PC-9 (cell line): ENCODE measurements around the gene PRMT9. TPM values are rescaled to one million over a fixed set of nuclear protein-coding genes. Genes with fewer than 3 reads are reported as not detected.

Experiments used
- BruUV-seq: library from RNA; stranded (reverse); fragments of 400-500 nt; replicated peaks from 2 replicates; lab custom pipeline; 2021; lab: Mats Ljungman, UMichigan
- CTCF ChIA-PET: fragments of 300-600 bp; sonication (Branson Sonifier 250); formaldehyde crosslinking; loops from one replicate; lab custom pipeline; 2022; ENCODE audit warnings: antibody characterized with exemption; lab: Charles Lee
- POLR2A ChIA-PET: fragments of 300-600 bp; sonication (Branson Sonifier 250); formaldehyde crosslinking; loops from one replicate; lab custom pipeline; 2022; ENCODE audit warnings: antibody characterized with exemption; ENCODE audit not compliant: unreplicated experiment; lab: Charles Lee
- DNase-seq, 2 experiments: peaks; one replicate each; pipeline versions ENCODE4 v3.0.0 to v3.0.0-alpha.2; 2015 to 2022; ENCODE audit warnings: mixed read lengths in 1 of 2
- H2AFZ ChIP-seq: fragments of 200-600 bp; sonication (generic); 2 replicates; pipeline ENCODE4 v1.8.1; 2017; ENCODE audit warnings: antibody characterized with exemption
- H3F3A ChIP-seq: fragments of 200-600 bp; sonication (generic); 2 replicates; pipeline ENCODE4 v1.8.1; 2017; ENCODE audit warnings: antibody characterized with exemption, mild to moderate bottlenecking, low read depth; ENCODE audit not compliant: insufficient read depth
- H3K27ac ChIP-seq: fragments of 200-600 bp; sonication (generic); 2 replicates; pipeline ENCODE4 v1.6.1; 2016; ENCODE audit warnings: mixed run types
- H3K27me3 ChIP-seq: fragments of 200-600 bp; sonication (generic); 2 replicates; pipeline ENCODE4 v1.6.1; 2016; ENCODE audit warnings: low read depth, mixed run types; ENCODE audit not compliant: insufficient read depth
- H3K36me3 ChIP-seq: fragments of 200-600 bp; sonication (generic); 2 replicates; pipeline ENCODE4 v1.6.1; 2016; ENCODE audit warnings: low read depth, mixed run types
- H3K4me1 ChIP-seq: fragments of 200-600 bp; sonication (generic); replicated peaks from 2 replicates; pipeline ENCODE4 v1.6.1; 2016; ENCODE audit warnings: mixed run types; ENCODE audit not compliant: insufficient read depth
- H3K4me2 ChIP-seq: fragments of 200-600 bp; sonication (generic); 2 replicates; pipeline ENCODE4 v1.6.1; 2017; ENCODE audit warnings: mixed run types
- H3K4me3 ChIP-seq: fragments of 200-600 bp; sonication (generic); 2 replicates; pipeline ENCODE4 v1.6.1; 2016; ENCODE audit warnings: mixed run types
- H3K79me2 ChIP-seq: fragments of 200-600 bp; sonication (generic); 2 replicates; pipeline ENCODE4 v1.6.1; 2017; ENCODE audit warnings: low read depth, mixed run types
- H3K9me2 ChIP-seq: fragments of 200-600 bp; sonication (generic); 2 replicates; pipeline ENCODE4 v1.8.1; 2017; ENCODE audit warnings: mild to moderate bottlenecking; ENCODE audit not compliant: insufficient read depth
- H3K9me3 ChIP-seq: fragments of 200-600 bp; sonication (generic); 2 replicates; pipeline ENCODE4 v1.8.1; 2016; ENCODE audit warnings: low read depth; ENCODE audit not compliant: insufficient read depth
- H4K20me1 ChIP-seq: fragments of 200-600 bp; sonication (generic); 2 replicates; pipeline ENCODE4 v1.8.1; 2017; ENCODE audit not compliant: insufficient read depth
- CTCF ChIP-seq: fragments of 200-600 bp; sonication (generic); conservative IDR thresholded peaks from 2 replicates; pipeline ENCODE4 v1.6.1; 2017; ENCODE audit warnings: mixed run types, antibody characterized with exemption, mild to moderate bottlenecking, moderate library complexity
- EZH2 ChIP-seq: fragments of 200-600 bp; sonication (generic); IDR thresholded peaks from 2 replicates; pipeline ENCODE4 v1.8.0; 2017; ENCODE audit warnings: antibody characterized with exemption, low read depth
- intact Hi-C: fragments of 100-400 bp; cut with micrococcal nuclease; formaldehyde crosslinking; loops from one replicate; pipeline ENCODE4 v1.10.0; 2022; ENCODE audit not compliant: unreplicated experiment
- total RNA-seq: library from RNA; stranded (reverse); gene quantifications from 2 replicates; pipeline ENCODE4 v1.2.3, GENCODE V29; 2021

PRMT9 gene
- total RNA-seq, 1 experiment from 2014 or later = 9.0 TPM

- Histone ChIP-seq H3K9me3 (no peaks in the 10 kb centered on the region), H4K20me1 (no peaks in the 10 kb centered on the region), H3K27ac (no peak overlapping the region), H3K4me2 (no peak overlapping the region), H3F3A (no peaks in the 10 kb centered on the region), H3K79me2 (0 out of 2 replicates have a peak, but pooled peaks cover 4% of the 10 kb centered on the region), H2AFZ (no peak overlapping the region), H3K27me3 (no peaks in the 10 kb centered on the region), H3K4me3 (no peak overlapping the region), H3K4me1 (no peaks in the 10 kb centered on the region), H3K9me2 (no peaks in the 10 kb centered on the region), H3K36me3 (no peaks in the 10 kb centered on the region)
- no peak for DNase-seq
- no TSS peak for BruUV-seq
- TF ChIP-seq CTCF = no peak
- TF ChIP-seq EZH2 = no peak
- intact Hi-C loops = no loop called here
- ChIA-PET POLR2A (interaction anchor here (0.5 to 0.7 kb wide), 2 partner anchors 28 to 116 kb away, joined by 6 to 7 read pairs; partner anchors contain the start of gene TMEM184C), CTCF (no interaction called here)
Observed at GRCh38 chr4:147645099-147645498, 38.9 kb downstream of the PRMT9 start.

- no peaks in the 10 kb centered on the region for H3K4me1 ChIP-seq
- no peak overlapping the region for H3K4me2 ChIP-seq
- H3K9me3 ChIP-seq = no peaks in the 10 kb centered on the region
- no peak overlapping the region for H3K4me3 ChIP-seq
- no TSS peak for BruUV-seq
- no peaks in the 10 kb centered on the region for H3K9me2 ChIP-seq
- ChIA-PET CTCF (interaction anchor here (0.6 kb wide), 1 partner anchor 82 kb away, joined by 3 read pairs; no protein-coding TSS in a partner anchor), POLR2A (interaction anchor here (0.7 kb wide), 1 partner anchor 27 kb away, joined by 7 read pairs; the partner anchor contains the start of gene TMEM184C)
- no peaks in the 10 kb centered on the region for H3F3A ChIP-seq
- H3K27ac ChIP-seq = no peak overlapping the region
- DNase-seq = no peak
- intact Hi-C loops = no loop called here
- TF ChIP-seq EZH2 (no peak), CTCF (no peak)
- H2AFZ ChIP-seq = no peak overlapping the region
- H3K27me3 ChIP-seq = no peaks in the 10 kb centered on the region
- no peaks in the 10 kb centered on the region for H4K20me1 ChIP-seq
- H3K79me2 ChIP-seq = 0 out of 2 replicates have a peak, but pooled peaks cover 4% of the 10 kb centered on the region
- no peaks in the 10 kb centered on the region for H3K36me3 ChIP-seq
Observed at GRCh38 chr4:147644471-147644870, 39.5 kb downstream of the PRMT9 start.

GRCh38 chr4:147643616-147644015 lies 40.3 kb downstream of the PRMT9 start:
- Histone ChIP-seq H3K9me3 (no peaks in the 10 kb centered on the region), H3K27me3 (no peaks in the 10 kb centered on the region), H3K27ac (no peak overlapping the region), H3K9me2 (no peaks in the 10 kb centered on the region), H3K4me1 (no peaks in the 10 kb centered on the region), H3K4me2 (no peak overlapping the region), H3K36me3 (no peaks in the 10 kb centered on the region), H3K79me2 (0 out of 2 replicates have a peak, but pooled peaks cover 4% of the 10 kb centered on the region), H3F3A (no peaks in the 10 kb centered on the region), H4K20me1 (no peaks in the 10 kb centered on the region), H2AFZ (no peak overlapping the region), H3K4me3 (no peak overlapping the region)
- ChIA-PET POLR2A (no interaction called here), CTCF (interaction anchor here (0.6 kb wide), 1 partner anchor 223 kb away, joined by 3 read pairs; no protein-coding TSS in a partner anchor)
- no TSS peak for BruUV-seq
- no peak for DNase-seq
- TF ChIP-seq EZH2 (no peak), CTCF (no peak)
- intact Hi-C loops = no loop called here
